C4-2B (cell line): Measurements from ENCODE around the gene GRK3.
A peak's percentile ranks its signal among the peaks of the same experiment; 100 is the strongest.
"Not testable (repeated sequence)": the region's sequence is repeated elsewhere in the genome, so short reads cannot be mapped to it uniquely, and the experiment has no call there.

Experiments used
- H3K27ac ChIP-seq: fragments of 450-650 bp; 2 replicates; pipeline ENCODE4 v1.5.1; 2017
- CTCF ChIP-seq: fragments of 450-650 bp; conservative IDR thresholded peaks from 2 replicates; pipeline ENCODE4 v1.5.1; 2017; ENCODE audit warnings: mild to moderate bottlenecking
- ZFX ChIP-seq: fragments of 450-650 bp; IDR thresholded peaks from 2 replicates; pipeline ENCODE4 v1.6.1; 2017

Gene GRK3

GRCh38 chr22:25555586-25555985 is 8.9 kb upstream of the GRK3 start:
- no peak for TF ChIP-seq ZFX
- no peak for TF ChIP-seq CTCF
- no peak overlapping the region for H3K27ac ChIP-seq

DNA sequence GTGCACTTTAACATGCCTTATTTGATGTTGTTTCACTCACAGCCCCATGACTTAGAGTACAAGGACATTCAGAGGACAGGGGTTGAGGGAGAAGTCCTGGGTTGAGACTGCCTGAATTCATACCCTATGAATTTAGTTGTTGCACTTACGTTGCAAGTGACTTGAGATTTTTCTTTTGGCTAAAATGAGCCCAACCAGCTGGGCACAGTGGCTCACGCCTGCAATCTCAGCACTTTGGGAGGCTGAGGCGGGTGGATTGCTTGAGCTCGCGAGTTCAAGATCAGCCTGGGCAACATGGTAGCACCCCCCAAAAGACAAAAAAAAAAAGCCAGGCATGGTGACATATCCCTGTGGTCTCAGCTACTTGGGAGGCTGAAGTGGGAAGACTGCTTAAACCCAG is 7.3 kb upstream of the GRK3 start:
- no peak for TF ChIP-seq CTCF
- H3K27ac ChIP-seq, result no peak overlapping the region

DNA sequence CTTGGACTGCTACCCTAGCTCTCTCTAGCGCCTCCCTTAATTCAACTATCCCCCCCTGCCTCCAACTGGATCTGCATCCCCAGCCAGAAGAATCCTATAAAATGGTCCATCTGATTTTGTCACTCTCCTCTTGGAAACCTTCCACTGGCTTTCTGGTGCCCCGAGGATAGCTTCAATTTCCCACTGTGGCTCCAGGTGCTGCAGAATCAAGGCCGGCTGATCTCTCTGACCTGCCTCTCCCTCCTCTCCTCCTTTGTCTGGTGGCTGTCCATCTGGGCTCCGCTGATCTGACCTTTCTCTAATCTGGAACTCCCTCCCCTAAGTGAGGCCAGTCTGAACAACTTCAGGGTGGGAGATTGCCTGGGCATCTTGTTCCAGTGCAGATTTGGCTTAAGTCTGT is 6.1 kb upstream of the GRK3 start:
- TF ChIP-seq ZFX (no peak), CTCF (no peak)

GRCh38 chr22:25559910-25560309 is 4.6 kb upstream of the GRK3 start:
- H3K27ac ChIP-seq, result not testable (repeated sequence)

More for the DNA sequence above, 6.1 kb upstream of the GRK3 start:
- no peak overlapping the region for H3K27ac ChIP-seq

GRCh38 chr22:25561182-25561581 is 3.3 kb upstream of the GRK3 start:
- H3K27ac ChIP-seq, result not testable (repeated sequence)

- not testable (repeated sequence) for H3K27ac ChIP-seq
Measured at GRCh38 chr22:25561927-25562326, 2.5 kb upstream of the GRK3 start.

DNA sequence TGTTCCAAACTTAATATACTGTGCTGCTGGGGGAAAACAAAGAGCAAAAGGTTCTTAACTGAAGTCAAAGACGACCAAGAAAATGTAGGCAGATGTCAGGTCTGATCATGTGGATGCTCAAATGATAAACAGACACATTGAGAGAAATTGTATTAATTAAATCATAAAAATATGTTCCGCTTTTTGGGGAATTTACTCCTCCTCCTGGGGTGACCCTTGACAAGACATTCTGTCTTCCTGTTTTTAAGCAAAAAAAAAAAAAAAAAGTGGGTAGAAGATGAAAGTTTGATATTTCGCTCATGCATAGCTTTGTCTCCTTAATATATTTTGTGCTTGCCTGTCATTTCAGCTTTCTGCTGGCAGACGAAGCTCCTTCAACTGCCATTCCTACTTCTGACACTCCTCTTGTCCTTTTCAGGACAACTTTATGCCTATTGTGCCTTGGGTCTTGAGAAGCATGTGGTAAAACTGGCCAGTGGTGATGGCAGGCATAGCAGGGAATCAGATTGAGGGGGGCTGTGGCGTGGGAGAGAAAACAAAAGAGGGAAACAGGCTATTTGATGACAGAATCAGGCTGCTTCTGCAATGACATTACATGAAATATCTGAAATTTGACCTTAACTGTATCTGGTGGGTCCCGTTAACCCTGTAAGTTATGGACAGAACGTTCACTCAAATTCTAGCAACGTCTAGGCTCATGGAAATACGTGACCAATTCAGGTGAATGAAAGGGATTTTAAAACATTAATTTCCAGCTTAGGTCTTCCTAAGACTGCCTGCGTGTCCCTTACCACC is 1.3 kb upstream of the GRK3 start:
- H3K27ac ChIP-seq, result not testable (repeated sequence)

DNA sequence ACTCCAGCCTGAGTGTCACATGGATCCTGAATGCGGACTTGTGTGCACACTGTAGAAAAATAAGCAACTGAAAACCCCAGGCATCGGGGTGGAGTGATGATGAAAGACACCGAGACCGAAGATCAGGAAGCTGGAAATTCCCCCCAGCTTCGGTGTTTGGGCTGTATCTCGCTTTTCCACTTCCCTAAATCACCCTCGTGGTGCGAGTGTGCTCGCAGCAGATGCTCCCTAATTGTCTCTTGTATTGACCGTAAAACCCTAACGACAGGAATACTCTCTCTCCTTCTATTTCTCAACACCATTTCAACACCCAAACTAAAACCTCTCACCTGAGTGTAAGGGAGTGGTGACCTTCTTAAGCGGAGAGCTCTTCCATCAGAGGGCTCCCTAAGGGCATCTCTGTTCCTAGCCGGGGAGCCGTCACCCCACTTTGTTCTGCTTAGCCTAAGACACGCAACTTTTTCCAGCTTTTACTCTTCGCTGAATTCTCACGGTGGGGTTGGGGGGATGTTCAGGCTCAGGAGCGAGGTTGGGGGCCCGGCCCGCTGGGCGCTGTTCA is 635 bp upstream of the GRK3 start:
- peak overlapping the region; percentile 66; the same call in 1 of the 2 replicates for H3K27ac ChIP-seq

DNA sequence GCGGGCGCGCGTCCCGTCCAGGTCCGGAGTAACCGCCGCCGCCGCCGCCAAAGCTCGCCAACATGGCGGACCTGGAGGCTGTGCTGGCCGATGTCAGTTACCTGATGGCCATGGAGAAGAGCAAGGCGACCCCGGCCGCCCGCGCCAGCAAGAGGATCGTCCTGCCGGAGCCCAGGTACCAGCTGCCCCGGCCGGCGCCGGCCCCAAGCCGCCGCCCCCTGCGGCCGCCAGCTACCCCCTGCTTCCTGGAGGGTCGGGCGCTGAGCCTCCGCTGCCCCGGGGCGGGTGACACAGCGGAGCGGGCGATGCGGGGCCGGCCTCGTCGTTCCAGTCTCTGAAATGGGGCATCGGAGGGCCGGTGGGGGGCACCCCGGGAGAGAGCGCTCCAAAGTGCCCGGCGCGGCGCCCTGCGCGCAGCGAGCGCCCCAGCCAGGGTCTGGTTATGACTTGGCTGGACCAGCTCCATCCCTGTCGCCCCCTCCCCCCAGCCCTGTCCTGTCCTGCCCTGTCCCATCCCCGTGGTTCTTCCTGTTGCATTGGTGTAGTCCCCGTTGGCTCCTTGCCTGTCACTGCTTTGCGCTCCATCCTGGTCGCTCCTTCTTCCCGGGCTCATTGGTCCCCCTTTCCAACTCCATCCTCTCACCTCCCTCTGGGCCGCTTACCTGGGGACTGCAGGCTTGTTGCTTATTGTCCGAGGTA is 653 bp downstream of the GRK3 start:
- TF ChIP-seq ZFX (no peak), CTCF (no peak)
- H3K27ac ChIP-seq, result peak overlapping the region; percentile 66

More for the DNA sequence above, 635 bp upstream of the GRK3 start:
- TF ChIP-seq CTCF (no peak), ZFX (no peak)
